HG03460 (cell line): ENCODE measurements around the gene LRRC61.
"Not testable (repeated sequence)": the region's sequence is repeated elsewhere in the genome, so short reads cannot be mapped to it uniquely, and the experiment has no call there.

Experiments
- ATAC-seq: cut with Tn5 transposase; IDR thresholded peaks from one replicate; pipeline ENCODE4 v1.9.1; 2021; ENCODE audit not compliant: unreplicated experiment

The LRRC61 gene

GRCh38 chr7:150307129-150307528, 16.0 kb upstream of the LRRC61 start:
- ATAC-seq: no peak

GRCh38 chr7:150307904-150308303, 15.3 kb upstream of the LRRC61 start:
- no peak for ATAC-seq

- no peak for ATAC-seq
These were observed 14.6 kb upstream of the LRRC61 start for GRCh38 chr7:150308575-150308974.

GRCh38 chr7:150311146-150311545, 12.0 kb upstream of the LRRC61 start:
- ATAC-seq: no peak

GRCh38 chr7:150311711-150312110, 11.4 kb upstream of the LRRC61 start:
- ATAC-seq: no peak

GRCh38 chr7:150312649-150313366, 10.3 kb upstream of the LRRC61 start:
- not testable (repeated sequence) for ATAC-seq

- no peak for ATAC-seq
These were observed 9.8 kb upstream of the LRRC61 start for GRCh38 chr7:150313367-150313809.

- no peak for ATAC-seq
These were observed 9.3 kb upstream of the LRRC61 start for GRCh38 chr7:150313870-150314269.

GRCh38 chr7:150314639-150315239, 8.4 kb upstream of the LRRC61 start:
- no peak for ATAC-seq

GRCh38 chr7:150316987-150317386, 6.2 kb upstream of the LRRC61 start:
- ATAC-seq: not testable (repeated sequence)

GRCh38 chr7:150317748-150318444, 5.3 kb upstream of the LRRC61 start:
- no peak for ATAC-seq

- ATAC-seq: no peak
These were observed 1.4 kb upstream of the LRRC61 start for GRCh38 chr7:150321788-150322113.

GRCh38 chr7:150322114-150322832, 882 bp upstream of the LRRC61 start:
- ATAC-seq: no peak

GRCh38 chr7:150323682-150324372, 672 bp downstream of the LRRC61 start:
- ATAC-seq: no peak

GRCh38 chr7:150324373-150324961, 1.3 kb downstream of the LRRC61 start:
- no peak for ATAC-seq

- no peak for ATAC-seq
These were observed 2.0 kb downstream of the LRRC61 start for GRCh38 chr7:150325110-150325611.

GRCh38 chr7:150325901-150326300, 2.7 kb downstream of the LRRC61 start:
- no peak for ATAC-seq

- no peak for ATAC-seq
These were observed 3.6 kb downstream of the LRRC61 start for GRCh38 chr7:150326657-150327268.

GRCh38 chr7:150327308-150327707, 4.2 kb downstream of the LRRC61 start:
- ATAC-seq: no peak
